ENCODE results near the gene GALNTL6.
"Not testable (repeated sequence)": the region's sequence is repeated elsewhere in the genome, so short reads cannot be mapped to it uniquely, and the experiment has no call there.

The GALNTL6 gene

GRCh38 chr4:172963498-172964294 is 1150.5 kb downstream of the GALNTL6 start:
- no peak for DNase-seq

- DNase-seq, result not testable (repeated sequence)
These were observed 1157.0 kb downstream of the GALNTL6 start for GRCh38 chr4:172970189-172970588.

GRCh38 chr4:172974586-172974985 is 1161.4 kb downstream of the GALNTL6 start:
- no peak for DNase-seq

- DNase-seq, result no peak
These were observed 1162.5 kb downstream of the GALNTL6 start for GRCh38 chr4:172975651-172976229.

- not testable (repeated sequence) for DNase-seq
These were observed 1164.4 kb downstream of the GALNTL6 start for GRCh38 chr4:172977491-172978041.

GRCh38 chr4:172978848-172979247 is 1165.6 kb downstream of the GALNTL6 start:
- DNase-seq, result no peak

GRCh38 chr4:172979332-172979731 is 1166.1 kb downstream of the GALNTL6 start:
- no peak for DNase-seq

GRCh38 chr4:172980219-172980618 is 1167.0 kb downstream of the GALNTL6 start:
- no peak for DNase-seq

- DNase-seq, result no peak
These were observed 1169.0 kb downstream of the GALNTL6 start for GRCh38 chr4:172982151-172982590.

- no peak for DNase-seq
These were observed 1169.8 kb downstream of the GALNTL6 start for GRCh38 chr4:172983014-172983413.

GRCh38 chr4:172983631-172984030 is 1170.4 kb downstream of the GALNTL6 start:
- no peak for DNase-seq

- DNase-seq, result no peak
These were observed 1172.3 kb downstream of the GALNTL6 start for GRCh38 chr4:172985552-172985951.

- no peak for DNase-seq
These were observed 1172.9 kb downstream of the GALNTL6 start for GRCh38 chr4:172986114-172986513.

GRCh38 chr4:172989984-172990820 is 1177.0 kb downstream of the GALNTL6 start:
- no peak for DNase-seq

GRCh38 chr4:172992648-172993378 is 1179.6 kb downstream of the GALNTL6 start:
- no peak for DNase-seq

- no peak for DNase-seq
These were observed 1182.0 kb downstream of the GALNTL6 start for GRCh38 chr4:172995161-172995560.

- DNase-seq, result no peak
These were observed 1182.5 kb downstream of the GALNTL6 start for GRCh38 chr4:172995704-172996103.

- DNase-seq, result no peak
These were observed 1183.5 kb downstream of the GALNTL6 start for GRCh38 chr4:172996571-172997216.

- no peak for DNase-seq
These were observed 1184.0 kb downstream of the GALNTL6 start for GRCh38 chr4:172997217-172997609.

- DNase-seq, result no peak
These were observed 1184.7 kb downstream of the GALNTL6 start for GRCh38 chr4:172997856-172998255.

GRCh38 chr4:172998527-172999469 is 1185.6 kb downstream of the GALNTL6 start:
- no peak for DNase-seq

All from activated CD8-positive, alpha-beta memory T cell treated with anti-CD3 and anti-CD28 coated beads, Interleukin-2, amount 50 U/mL, for 4 hours (primary cell).